Measurements from ENCODE around the gene FGGY.

GRCh38 chr1:59361766-59362165 lies 64.9 kb downstream of the FGGY start:
- TF ChIP-seq CTCF (IDR thresholded peaks at IDR 0.05; ENCODE audit: low read depth, low read length) (no peak), MYC (IDR thresholded peaks at IDR 0.05; ENCODE audit: low read depth, low read length) (no peak)
